Kidney (tissue), 14 donors: Measurements from ENCODE around the gene P2RX4. TPM values are rescaled to one million over a fixed set of nuclear protein-coding genes. Genes with fewer than 3 reads are reported as not detected.

Experiments used
- DNase-seq, 5 donors: peaks; one replicate each; pipeline ENCODE4 v3.0.0-alpha.2; 2013 to 2020
- FAIRE-seq: peaks from 2 replicates; lab custom pipeline; 2012; peaks lifted over from hg19 to GRCh38; lab: Jason Lieb, UNC
- H3K27ac ChIP-seq, 2 donors: one replicate each; pipeline ENCODE4 v1.7.0; 2013; ENCODE audit warnings: low read depth in 2 of 2, low read length in 2 of 2, inconsistent platforms in 1 of 2
- H3K27me3 ChIP-seq: one replicate; pipeline ENCODE4 v1.7.1; 2013; ENCODE audit warnings: low read length, inconsistent platforms; ENCODE audit not compliant: control insufficient read depth, insufficient read depth
- H3K36me3 ChIP-seq, 3 donors: one replicate each; pipeline versions ENCODE4 v1.7.0 to v1.7.1; 2013; ENCODE audit warnings: low read length in 3 of 3, control low read depth in 1 of 3, inconsistent platforms in 1 of 3; ENCODE audit not compliant: insufficient read depth in 3 of 3, control insufficient read depth in 2 of 3
- H3K4me1 ChIP-seq, 3 donors: one replicate each; pipeline versions ENCODE4 v1.7.0 to v1.7.1; 2013; ENCODE audit warnings: low read length in 3 of 3, inconsistent platforms in 1 of 3, low read depth in 1 of 3; ENCODE audit not compliant: control insufficient read depth in 2 of 3, insufficient read depth in 2 of 3
- H3K4me3 ChIP-seq, 3 donors: one replicate each; pipeline versions ENCODE4 v1.7.0 to v1.8.1; 2013; ENCODE audit warnings: low read length in 3 of 3, control low read depth in 1 of 3, inconsistent platforms in 1 of 3
- H3K9ac ChIP-seq, 3 donors: one replicate each; pipeline versions ENCODE4 v1.7.0 to v1.7.1; 2013; ENCODE audit warnings: low read length in 3 of 3, control low read depth in 1 of 3, inconsistent platforms in 1 of 3
- H3K9me3 ChIP-seq, 3 donors: one replicate each; pipeline versions ENCODE4 v1.7.0 to v1.7.1; 2013; ENCODE audit warnings: low read length in 3 of 3, control low read depth in 1 of 3, inconsistent platforms in 1 of 3; ENCODE audit not compliant: control insufficient read depth in 2 of 3, insufficient read depth in 1 of 3
- intact Hi-C: fragments of 100-400 bp; cut with DNase I; formaldehyde crosslinking; loops from one replicate; pipeline ENCODE4 v1.11.1; 2022
- polyA plus RNA-seq: library from polyadenylated mRNA; stranded (reverse); fragments of 350-450 nt; fragmentation: Illumina TruSeq; extraction: RNeasy Lipid Tissue Mini Kit (QIAGEN cat#74804); gene quantifications from one replicate; pipeline ENCODE4 v1.2.3, GENCODE V29; 2014; ENCODE audit warnings: low read depth, low replicate concordance; ENCODE audit not compliant: insufficient read depth
- total RNA-seq: library from RNA; stranded (reverse); fragmentation: NEBNext Ultra II Directional; extraction: Animal tissue kit (Norgen Biotek cat#: 25700); gene quantifications from one replicate; pipeline ENCODE4 v1.2.1, GENCODE V29; 2021
- TF ChIP-seq, protein P1 (sequence below): IDR thresholded peaks from 3 replicates; pipeline ENCODE4 v1.5.1; 2012; ENCODE audit warnings: mild to moderate bottlenecking, moderate library complexity, borderline replicate concordance; ENCODE audit not compliant: insufficient read depth; ENCODE audit errors: extremely low read depth
- donor health status: control.
- donor health status: control.
- donor health status: control.
- donor health status: control.
- donor health status: control.
- donor health status: DM: yes; HTN: yes; CAD: no.
- donor health status: Normal renal cell carcinoma (clear cell type).

The P2RX4 gene
- total and polyA plus RNA-seq, 2 donors from 2014 or later: 28.8 to 36.2 TPM

DNA sequence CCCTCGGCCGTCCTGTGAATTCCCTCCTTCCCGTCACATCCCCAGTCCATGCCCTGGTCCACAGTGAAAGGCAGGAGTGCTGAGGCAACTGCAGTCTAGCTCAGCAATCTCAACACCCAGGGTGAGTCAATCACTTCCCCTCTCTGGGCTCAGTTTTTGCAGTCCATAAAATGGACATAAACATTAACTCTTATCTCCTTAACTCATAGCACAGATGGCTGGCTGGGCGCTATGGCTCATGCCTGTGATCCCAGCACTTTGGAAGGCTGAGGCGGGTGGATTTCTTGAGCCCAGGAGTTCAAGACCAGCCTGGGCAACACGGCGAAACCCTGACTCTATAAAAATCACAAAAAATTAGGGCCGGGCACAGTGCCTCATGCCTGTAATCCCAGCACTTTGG, 54.2 kb downstream of the P2RX4 start:
- no peak for FAIRE-seq
- Histone ChIP-seq H3K27me3 (no peaks in the 10 kb centered on the region), H3K9me3 (no peaks in the 10 kb centered on the region), H3K27ac (no peak overlapping the region), H3K4me3 (no peak overlapping the region), H3K36me3 (peaks cover 5 to 14% (median 9%) of the 10 kb centered on the region in 3 donors), H3K4me1 (no peaks in the 10 kb centered on the region), H3K9ac (no peak overlapping the region)
- intact Hi-C loops: no loop called here
- TF ChIP-seq, protein P1, sequence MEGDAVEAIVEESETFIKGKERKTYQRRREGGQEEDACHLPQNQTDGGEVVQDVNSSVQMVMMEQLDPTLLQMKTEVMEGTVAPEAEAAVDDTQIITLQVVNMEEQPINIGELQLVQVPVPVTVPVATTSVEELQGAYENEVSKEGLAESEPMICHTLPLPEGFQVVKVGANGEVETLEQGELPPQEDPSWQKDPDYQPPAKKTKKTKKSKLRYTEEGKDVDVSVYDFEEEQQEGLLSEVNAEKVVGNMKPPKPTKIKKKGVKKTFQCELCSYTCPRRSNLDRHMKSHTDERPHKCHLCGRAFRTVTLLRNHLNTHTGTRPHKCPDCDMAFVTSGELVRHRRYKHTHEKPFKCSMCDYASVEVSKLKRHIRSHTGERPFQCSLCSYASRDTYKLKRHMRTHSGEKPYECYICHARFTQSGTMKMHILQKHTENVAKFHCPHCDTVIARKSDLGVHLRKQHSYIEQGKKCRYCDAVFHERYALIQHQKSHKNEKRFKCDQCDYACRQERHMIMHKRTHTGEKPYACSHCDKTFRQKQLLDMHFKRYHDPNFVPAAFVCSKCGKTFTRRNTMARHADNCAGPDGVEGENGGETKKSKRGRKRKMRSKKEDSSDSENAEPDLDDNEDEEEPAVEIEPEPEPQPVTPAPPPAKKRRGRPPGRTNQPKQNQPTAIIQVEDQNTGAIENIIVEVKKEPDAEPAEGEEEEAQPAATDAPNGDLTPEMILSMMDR: no peak
- peak in 1 of 5 donors; percentile 19 for DNase-seq

DNA sequence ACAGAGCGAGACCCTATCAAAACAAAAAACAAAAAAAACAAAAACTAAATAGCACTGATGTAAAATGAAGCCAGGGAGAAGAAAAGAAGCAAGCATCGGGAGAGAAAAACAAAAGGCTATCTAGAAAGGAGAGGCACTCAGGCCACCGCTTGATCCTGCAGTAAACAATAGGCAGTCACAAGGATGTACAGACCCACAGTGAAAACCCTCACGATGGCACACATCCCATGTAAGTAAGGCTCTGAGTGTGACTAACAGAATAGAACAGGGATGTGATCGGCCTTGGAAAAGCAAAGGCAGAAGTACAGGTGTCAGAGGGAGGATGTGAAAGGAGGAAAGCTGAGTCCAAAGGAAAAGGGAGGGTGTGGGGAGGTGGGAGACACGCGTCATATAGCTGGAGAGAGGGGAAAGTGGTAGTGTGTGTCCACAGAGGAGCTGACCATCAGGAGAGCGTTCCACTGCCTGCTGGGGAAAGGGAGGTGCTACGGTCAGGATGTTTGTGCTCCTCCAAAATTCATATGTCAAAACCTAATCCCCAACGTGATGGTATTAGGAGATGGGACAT, 55.1 kb downstream of the P2RX4 start:
- no peak for FAIRE-seq
- Histone ChIP-seq H3K9me3 (no peaks in the 10 kb centered on the region), H3K9ac (no peak overlapping the region), H3K4me3 (no peak overlapping the region), H3K4me1 (no peaks in the 10 kb centered on the region), H3K27ac (no peak overlapping the region), H3K27me3 (no peaks in the 10 kb centered on the region), H3K36me3 (peaks cover 7 to 14% (median 11%) of the 10 kb centered on the region in 3 donors)
- TF ChIP-seq, protein P1: no peak
- intact Hi-C loops: no loop called here
- DNase-seq: peak in 4 of 5 donors; percentile 3 to 69 (median 51)

- no peak for FAIRE-seq
- TF ChIP-seq, protein P1: no peak
- no peaks in the 10 kb centered on the region for H3K4me1 ChIP-seq
- H3K9me3 ChIP-seq: no peaks in the 10 kb centered on the region
- no peak for DNase-seq
- peaks cover 4 to 21% (median 7%) of the 10 kb centered on the region in 3 donors for H3K36me3 ChIP-seq
- intact Hi-C loops: no loop called here
- H3K9ac ChIP-seq: no peak overlapping the region
- no peak overlapping the region for H3K27ac ChIP-seq
- H3K27me3 ChIP-seq: no peaks in the 10 kb centered on the region
- H3K4me3 ChIP-seq: no peak overlapping the region
These were observed 57.9 kb downstream of the P2RX4 start for GRCh38 chr12:121267822-121268221.

DNA sequence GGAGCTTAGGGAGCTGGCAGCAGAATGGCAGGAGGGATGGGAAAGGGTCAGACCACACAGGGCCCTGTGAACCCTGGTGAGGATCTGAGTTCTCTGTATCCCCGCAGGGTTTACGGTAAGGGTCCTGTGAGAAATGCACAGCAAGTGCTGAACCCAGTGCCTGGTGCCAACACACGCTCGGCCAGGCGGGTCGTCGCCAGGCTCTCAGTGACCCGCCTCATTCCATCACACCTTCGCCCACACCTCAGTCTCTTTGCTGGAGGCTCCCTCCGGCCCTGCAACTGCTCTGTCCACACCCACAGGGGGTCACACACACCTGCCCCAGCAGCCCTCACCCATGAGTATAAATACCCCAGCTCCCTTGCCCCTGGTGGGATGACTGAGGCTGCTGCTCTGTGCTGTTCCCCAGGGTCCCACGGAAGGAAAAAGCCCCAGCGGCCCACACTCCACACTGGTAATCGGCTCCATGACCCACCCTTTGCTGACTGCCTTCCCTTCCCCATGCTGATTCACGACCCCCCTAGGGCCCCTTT, 63.5 kb downstream of the P2RX4 start:
- FAIRE-seq (no peak), DNase-seq (no peak)
- Histone ChIP-seq H3K36me3 (peaks cover 0 to 18% (median 4%) of the 10 kb centered on the region in 3 donors), H3K4me1 (no peaks in the 10 kb centered on the region), H3K27ac (no peak overlapping the region), H3K9ac (no peak overlapping the region), H3K27me3 (no peaks in the 10 kb centered on the region), H3K4me3 (no peak overlapping the region), H3K9me3 (no peaks in the 10 kb centered on the region)
- TF ChIP-seq, protein P1: no peak
- intact Hi-C loops: no loop called here
